HCT116 (cell line): Measurements from ENCODE around the gene ABHD5. TPM values are rescaled to one million over a fixed set of nuclear protein-coding genes. Genes with fewer than 3 reads are reported as not detected.

Experiments used
- ATAC-seq: fragments of 200-7000 bp; cut with Tn5 transposase; 2 replicates; pipeline ENCODE4 v1.9.1; 2020; ENCODE audit warnings: mild to moderate bottlenecking, moderate library complexity
- BruUV-seq: library from RNA; stranded (reverse); fragments of 400-500 nt; replicated peaks from 2 replicates; lab custom pipeline; 2021; lab: Mats Ljungman, UMichigan
- CTCF ChIA-PET: fragments of 300-600 bp; sonication (Branson Sonifier 250); formaldehyde crosslinking; loops from one replicate; lab custom pipeline; 2021; ENCODE audit warnings: antibody characterized with exemption; lab: Charles Lee
- POLR2A ChIA-PET: fragments of 300-600, 350-600 bp; sonication (Branson Sonifier 250); formaldehyde crosslinking; loops from one replicate; lab custom pipeline; 2021; ENCODE audit warnings: antibody characterized with exemption; lab: Charles Lee
- RAD21 ChIA-PET, 2 experiments: fragments of 300-600 bp; sonication (Branson Sonifier 250); formaldehyde crosslinking; loops; one replicate each; lab custom pipeline; 2023; ENCODE audit warnings: low total read pairs in 2 of 2; ENCODE audit not compliant: uncharacterized antibody in 2 of 2, unreplicated experiment in 2 of 2, low non-redundant PET in 1 of 2; lab: Charles Lee
- DNase-seq: peaks from one replicate; pipeline ENCODE4 v3.0.0-alpha.2; 2010; ENCODE audit warnings: low read depth, low spot score
- H2AFZ ChIP-seq: fragments of 200-600 bp; shearing (Covaris generic), sonication (generic); 2 replicates; pipeline ENCODE4 v1.6.1; 2017; ENCODE audit warnings: low read depth, mixed run types, mixed read lengths, antibody characterized with exemption, low read length; ENCODE audit not compliant: poor library complexity, severe bottlenecking
- H3K27ac ChIP-seq: 2 replicates; pipeline ENCODE4 v1.5.1; 2012; ENCODE audit warnings: low read depth, low read length
- H3K27me3 ChIP-seq: fragments of 200-600 bp; sonication (generic); 2 replicates; pipeline ENCODE4 v1.6.1; 2016; ENCODE audit warnings: mixed run types, low read length, mixed read lengths; ENCODE audit not compliant: insufficient read depth
- H3K36me3 ChIP-seq, 2 experiments: fragments of 200-500 bp in 1 of 2; fragments of 200-600 bp in 1 of 2; sonication (Bioruptor generic) in 1 of 2; sonication (generic) in 1 of 2; 2 replicates each; pipeline versions ENCODE4 v1.5.1 to v1.6.1; 2014 to 2016; ENCODE audit warnings: low read length in 2 of 2, inconsistent platforms in 1 of 2, mixed read lengths in 1 of 2, mixed run types in 1 of 2; ENCODE audit not compliant: insufficient read depth in 2 of 2, control insufficient read depth in 1 of 2
- H3K4me1 ChIP-seq, 2 experiments: fragments of 200-600 bp in 1 of 2; sonication (generic) in 1 of 2; 2 replicates each; pipeline versions ENCODE4 v1.5.1 to v1.6.1; 2012 to 2017; ENCODE audit warnings: low read length in 2 of 2, inconsistent platforms in 1 of 2, mild to moderate bottlenecking in 1 of 2, mixed read lengths in 1 of 2, mixed run types in 1 of 2, moderate library complexity in 1 of 2; ENCODE audit not compliant: insufficient read depth in 2 of 2, control insufficient read depth in 1 of 2
- H3K4me2 ChIP-seq: fragments of 200-600 bp; sonication (generic); 2 replicates; pipeline ENCODE4 v1.6.1; 2017; ENCODE audit warnings: mixed run types, low read length, mixed read lengths
- H3K4me3 ChIP-seq, 2 experiments: fragments of 200-600 bp in 1 of 2; sonication (generic) in 1 of 2; replicated peaks in 1 of 2; 2 replicates each; pipeline ENCODE4 v1.5.1; 2011 to 2016; ENCODE audit warnings: low read length in 2 of 2, control low read depth in 1 of 2, low read depth in 1 of 2, mild to moderate bottlenecking in 1 of 2, mixed read lengths in 1 of 2, mixed run types in 1 of 2
- H3K79me2 ChIP-seq: fragments of 200-600 bp; sonication (generic); 2 replicates; pipeline ENCODE4 v1.6.1; 2017; ENCODE audit warnings: mild to moderate bottlenecking, mixed run types, low read length, moderate library complexity, mixed read lengths; ENCODE audit not compliant: insufficient read depth
- H3K9ac ChIP-seq: fragments of 200-600 bp; sonication (generic); 2 replicates; pipeline ENCODE4 v1.6.1; 2016; ENCODE audit warnings: low read length, mixed read lengths
- H3K9me2 ChIP-seq: fragments of 200-600 bp; sonication (generic), shearing (Covaris generic); 2 replicates; pipeline ENCODE4 v1.6.1; 2017; ENCODE audit warnings: mixed run types, mild to moderate bottlenecking, moderate library complexity; ENCODE audit not compliant: insufficient read depth
- H3K9me3 ChIP-seq, 2 experiments: fragments of 200-500 bp in 1 of 2; fragments of 200-600 bp in 1 of 2; sonication (Bioruptor generic) in 1 of 2; sonication (generic) in 1 of 2; 2 replicates each; pipeline ENCODE4 v1.6.1; 2014 to 2017; ENCODE audit warnings: low read length in 2 of 2, mixed read lengths in 2 of 2, inconsistent platforms in 1 of 2, low read depth in 1 of 2, mild to moderate bottlenecking in 1 of 2, mixed run types in 1 of 2, moderate library complexity in 1 of 2; ENCODE audit not compliant: control insufficient read depth in 1 of 2, insufficient read depth in 1 of 2
- H4K20me1 ChIP-seq: fragments of 200-600 bp; sonication (generic), shearing (Covaris generic); 2 replicates; pipeline ENCODE4 v1.6.1; 2017; ENCODE audit warnings: mixed run types, mild to moderate bottlenecking, moderate library complexity; ENCODE audit not compliant: insufficient read depth
- ATF3 ChIP-seq: IDR thresholded peaks from 2 replicates; pipeline ENCODE4 v1.6.1; 2012
- CBX3 ChIP-seq: IDR thresholded peaks from 2 replicates; pipeline ENCODE4 v1.6.1; 2012; ENCODE audit warnings: low read depth
- EZH2 ChIP-seq: fragments of 200-600 bp; sonication (generic); IDR thresholded peaks from 2 replicates; pipeline ENCODE4 v1.6.1; 2017; ENCODE audit warnings: antibody characterized with exemption, mixed run types
- JUND ChIP-seq: IDR thresholded peaks from 2 replicates; pipeline ENCODE4 v1.6.1; 2012
- POLR2AphosphoS5 ChIP-seq: IDR thresholded peaks from 2 replicates; pipeline ENCODE4 v1.6.1; 2011; ENCODE audit warnings: mild to moderate bottlenecking, low read depth, low read length, moderate library complexity
- REST ChIP-seq: IDR thresholded peaks from 2 replicates; pipeline ENCODE4 v1.6.1; 2012; ENCODE audit warnings: low read depth
- intact Hi-C: fragments of 100-400 bp; cut with micrococcal nuclease; formaldehyde crosslinking; loops from 2 replicates; pipeline ENCODE4 v1.10.0; 2022
- total RNA-seq: library from RNA; stranded (reverse); gene quantifications from one replicate; pipeline ENCODE4 v1.2.1, GENCODE V29; 2021; ENCODE audit not compliant: unreplicated experiment
- TF ChIP-seq, protein P1 (sequence below), 3 experiments: fragments of 200-600 bp in 1 of 3; sonication (generic) in 1 of 3; IDR thresholded peaks in 2 of 3; conservative IDR thresholded peaks in 1 of 3; 2 replicates each; pipeline ENCODE4 v1.5.1; 2012 to 2017; ENCODE audit warnings: low read depth in 2 of 3, low read length in 2 of 3, antibody characterized with exemption in 1 of 3, borderline replicate concordance in 1 of 3, control low read depth in 1 of 3, mild to moderate bottlenecking in 1 of 3, mixed read lengths in 1 of 3, mixed run types in 1 of 3, moderate library complexity in 1 of 3; ENCODE audit not compliant: insufficient read depth in 1 of 3

Gene ABHD5
- total RNA-seq, 1 experiment from 2014 or later: 18.5 TPM

- Histone ChIP-seq H3K9me2 (no peaks in the 10 kb centered on the region), H3K4me3 (peak overlapping the region; percentile 47 to 64), H2AFZ (peak overlapping the region; percentile 90), H3K9me3 (no peaks in the 10 kb centered on the region), H3K4me2 (peak overlapping the region; percentile 98), H4K20me1 (no peaks in the 10 kb centered on the region), H3K27me3 (no peaks in the 10 kb centered on the region), H3K4me1 (peaks cover 10 to 25% of the 10 kb centered on the region in 2 experiments; a peak in 2 of 4 replicates), H3K9ac (peak overlapping the region; percentile 73), H3K36me3 (no peaks in the 10 kb centered on the region), H3K79me2 (peaks cover 29% of the 10 kb centered on the region), H3K27ac (peak overlapping the region; percentile 88)
- ATAC-seq: peak; percentile 31; the same call in 1 of the 2 replicates
- TF ChIP-seq, protein P1, sequence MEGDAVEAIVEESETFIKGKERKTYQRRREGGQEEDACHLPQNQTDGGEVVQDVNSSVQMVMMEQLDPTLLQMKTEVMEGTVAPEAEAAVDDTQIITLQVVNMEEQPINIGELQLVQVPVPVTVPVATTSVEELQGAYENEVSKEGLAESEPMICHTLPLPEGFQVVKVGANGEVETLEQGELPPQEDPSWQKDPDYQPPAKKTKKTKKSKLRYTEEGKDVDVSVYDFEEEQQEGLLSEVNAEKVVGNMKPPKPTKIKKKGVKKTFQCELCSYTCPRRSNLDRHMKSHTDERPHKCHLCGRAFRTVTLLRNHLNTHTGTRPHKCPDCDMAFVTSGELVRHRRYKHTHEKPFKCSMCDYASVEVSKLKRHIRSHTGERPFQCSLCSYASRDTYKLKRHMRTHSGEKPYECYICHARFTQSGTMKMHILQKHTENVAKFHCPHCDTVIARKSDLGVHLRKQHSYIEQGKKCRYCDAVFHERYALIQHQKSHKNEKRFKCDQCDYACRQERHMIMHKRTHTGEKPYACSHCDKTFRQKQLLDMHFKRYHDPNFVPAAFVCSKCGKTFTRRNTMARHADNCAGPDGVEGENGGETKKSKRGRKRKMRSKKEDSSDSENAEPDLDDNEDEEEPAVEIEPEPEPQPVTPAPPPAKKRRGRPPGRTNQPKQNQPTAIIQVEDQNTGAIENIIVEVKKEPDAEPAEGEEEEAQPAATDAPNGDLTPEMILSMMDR (IDR thresholded peaks at IDR 0.05 in 2 of 3, conservative IDR thresholded peaks at IDR 0.05 in 1 of 3; ENCODE audit: borderline replicate concordance in 1 of 3, insufficient read depth in 1 of 3, low read depth in 2 of 3, low read length in 2 of 3): no peak; a peak in 1 of 6 replicates
- TF ChIP-seq ATF3: no peak
- no peak for TF ChIP-seq POLR2AphosphoS5
- TF ChIP-seq CBX3: no peak
- TF ChIP-seq EZH2: no peak
- TF ChIP-seq REST: no peak
- no peak for TF ChIP-seq JUND
- ChIA-PET CTCF (interaction anchor here (0.7 kb wide), 1 partner anchor 146 kb away, joined by 3 read pairs; no protein-coding TSS in a partner anchor), RAD21 (no interaction called here), POLR2A (interaction anchor here (1.0 to 1.2 kb wide), 2 partner anchors 68 to 96 kb away, joined by 4 read pairs; partner anchors contain the start of gene ANO10)
- intact Hi-C loops: no loop called here
- BruUV-seq: TSS peak; percentile 57
- no peak for DNase-seq
Measured at GRCh38 chr3:43689766-43690399, 855 bp upstream of the ABHD5 start.
